Upper lobe of left lung (tissue), 4 donors: ENCODE measurements around the gene LIN52.

Experiments
- CTCF ChIP-seq, 6 experiments: fragments of 450-650 bp in 4 of 6; fragments of 200-600 bp in 2 of 6; sonication (generic) in 2 of 6; IDR thresholded peaks; one replicate each; pipeline ENCODE4 v1.5.1; 2016 to 2019; ENCODE audit warnings: antibody characterized with exemption in 6 of 6
- POLR2A ChIP-seq, 4 donors: fragments of 450-650 bp; IDR thresholded peaks; one replicate each; pipeline ENCODE4 v1.5.1; 2016 to 2017; ENCODE audit warnings: antibody characterized with exemption in 4 of 4, mild to moderate bottlenecking in 2 of 4

GRCh38 chr14:74216671-74217070, 131.9 kb downstream of the LIN52 start:
- TF ChIP-seq CTCF (IDR thresholded peaks at IDR 0.05) (no peak), POLR2A (IDR thresholded peaks at IDR 0.05) (no peak)
